ENCODE data around the gene P2RX7.

Gene P2RX7

GRCh38 chr12:121132601-121133481 is at the start of gene P2RX7:
Gene P2RX7 (plus strand): TSS chr12:121132876. CDS start chr12:121132971, 95 bp downstream.
- DNase-seq, result peak; percentile 79

GRCh38 chr12:121084229-121084628 is 48.4 kb upstream of the P2RX7 start:
- DNase-seq, result no peak

- no peak for DNase-seq
These were observed 47.6 kb upstream of the P2RX7 start for GRCh38 chr12:121085069-121085468.

- no peak for DNase-seq
These were observed 46.9 kb upstream of the P2RX7 start for GRCh38 chr12:121085506-121086353.

- no peak for DNase-seq
These were observed 45.8 kb upstream of the P2RX7 start for GRCh38 chr12:121086781-121087295.

GRCh38 chr12:121087467-121088194 is 45.0 kb upstream of the P2RX7 start:
- DNase-seq, result peak; percentile 6

- no peak for DNase-seq
These were observed 44.5 kb upstream of the P2RX7 start for GRCh38 chr12:121088195-121088585.

GRCh38 chr12:121089031-121089812 is 43.5 kb upstream of the P2RX7 start:
- no peak for DNase-seq

GRCh38 chr12:121089813-121090430 is 42.8 kb upstream of the P2RX7 start:
- DNase-seq, result no peak

- no peak for DNase-seq
These were observed 41.8 kb upstream of the P2RX7 start for GRCh38 chr12:121090586-121091514.

GRCh38 chr12:121092034-121092433 is 40.6 kb upstream of the P2RX7 start:
- DNase-seq, result no peak

- DNase-seq, result no peak
These were observed 39.2 kb upstream of the P2RX7 start for GRCh38 chr12:121093487-121093891.

GRCh38 chr12:121095544-121096198 is 37.0 kb upstream of the P2RX7 start:
- DNase-seq, result peak; percentile 82

- DNase-seq, result no peak
These were observed 36.4 kb upstream of the P2RX7 start for GRCh38 chr12:121096199-121096798.

- DNase-seq, result no peak
These were observed 32.9 kb upstream of the P2RX7 start for GRCh38 chr12:121099779-121100178.

GRCh38 chr12:121102307-121102706 is 30.4 kb upstream of the P2RX7 start:
- no peak for DNase-seq

GRCh38 chr12:121107681-121108080 is 25.0 kb upstream of the P2RX7 start:
- DNase-seq, result no peak

- DNase-seq, result no peak
These were observed 24.2 kb upstream of the P2RX7 start for GRCh38 chr12:121108492-121108891.

- DNase-seq, result peak; percentile 74
These were observed 22.3 kb upstream of the P2RX7 start for GRCh38 chr12:121110211-121110940.
